Lung (tissue), 12 donors: ENCODE results near the gene NTM. TPM values are rescaled to one million over a fixed set of nuclear protein-coding genes. Genes with fewer than 3 reads are reported as not detected.

Experiments used
- ATAC-seq: fragments of 200-7000 bp; cut with Tn5 transposase; one replicate; pipeline ENCODE4 v1.9.1; 2020; ENCODE audit warnings: moderate number of reproducible peaks; ENCODE audit not compliant: insufficient read depth, low FRiP score
- DNase-seq, 3 donors: peaks; one replicate each; pipeline ENCODE4 v3.0.0-alpha.2; 2013 to 2017
- H3K27ac ChIP-seq, 2 donors: one replicate each; pipeline ENCODE4 v1.5.1; 2013; ENCODE audit warnings: mild to moderate bottlenecking in 2 of 2, moderate library complexity in 2 of 2, control low read depth in 1 of 2, inconsistent platforms in 1 of 2, low read depth in 1 of 2, low read length in 1 of 2
- H3K27me3 ChIP-seq, 3 donors: one replicate each; pipeline ENCODE4 v1.5.1; 2013; ENCODE audit warnings: low read length in 2 of 3; ENCODE audit not compliant: control insufficient read depth in 3 of 3, insufficient read depth in 3 of 3
- H3K36me3 ChIP-seq, 4 donors: one replicate each; pipeline ENCODE4 v1.5.1; 2013; ENCODE audit warnings: low read length in 4 of 4, mild to moderate bottlenecking in 1 of 4, moderate library complexity in 1 of 4; ENCODE audit not compliant: control insufficient read depth in 4 of 4, insufficient read depth in 4 of 4
- H3K4me1 ChIP-seq, 5 donors: one replicate each; pipeline ENCODE4 v1.5.1; 2013; ENCODE audit warnings: low read length in 5 of 5, mild to moderate bottlenecking in 2 of 5, moderate library complexity in 1 of 5; ENCODE audit not compliant: control insufficient read depth in 5 of 5, insufficient read depth in 5 of 5
- H3K4me3 ChIP-seq: one replicate; pipeline ENCODE4 v1.5.1; 2013; ENCODE audit warnings: mild to moderate bottlenecking, control low read depth, moderate library complexity
- H3K9ac ChIP-seq, 2 donors: one replicate each; pipeline ENCODE4 v1.5.1; 2013; ENCODE audit warnings: low read length in 2 of 2, control low read depth in 1 of 2; ENCODE audit not compliant: insufficient read depth in 1 of 2
- H3K9me3 ChIP-seq, 4 donors: one replicate each; pipeline ENCODE4 v1.5.1; 2013; ENCODE audit warnings: low read length in 3 of 4, mild to moderate bottlenecking in 1 of 4, moderate library complexity in 1 of 4; ENCODE audit not compliant: control insufficient read depth in 4 of 4, insufficient read depth in 3 of 4
- CTCF ChIP-seq: IDR thresholded peaks from 2 replicates; pipeline ENCODE4 v1.5.1; 2012; ENCODE audit warnings: mild to moderate bottlenecking; ENCODE audit errors: control extremely low read depth, extremely low read depth
- WGBS, 2 donors: extraction: QIAGEN DNeasy Blood & Tissue Kit; methylation state at CpG; one replicate each; pipeline ENCODE4 v1.1.7; 2013; 5-methylcytosine and 5-hydroxymethylcytosine counted together
- polyA plus RNA-seq, 2 donors: library from polyadenylated mRNA; stranded (reverse); fragments of 200-250 nt; gene quantifications; one replicate each; pipeline ENCODE4 v1.2.1, GENCODE V29; 2013
- total RNA-seq, 2 donors: library from RNA; depleted of rRNA in 1 of 2; stranded (reverse); fragments of >200 nt in 1 of 2; gene quantifications; one replicate each; pipeline ENCODE4 v1.2.1, GENCODE V29; 2014 to 2021
- donor health status: control.
- donor health status: control.
- donor health status: Bipolar disorder and iron deficiency.
- donor health status: healthy.
- donor health status: DM: yes; HTN: yes; CAD: no.

The NTM gene
- total and polyA plus RNA-seq, 4 donors: 0.39 to 30.9 (median 7.2) TPM

GRCh38 chr11:132057266-132057665, 686.9 kb downstream of the NTM start:
- H3K27ac ChIP-seq: no peak overlapping the region

GRCh38 chr11:132058211-132058772, 687.9 kb downstream of the NTM start:
- 53 to 65% methylated on average over 8 of the region's 8 CpGs for WGBS, 2 donors

More at GRCh38 chr11:132057266-132057665, 686.9 kb downstream of the NTM start:
- Histone ChIP-seq H3K9ac (no peak overlapping the region), H3K4me1 (peaks cover 0 to 27% (median 3%) of the 10 kb centered on the region in 5 donors), H3K9me3 (no peaks in the 10 kb centered on the region), H3K4me3 (no peak overlapping the region), H3K27me3 (no peaks in the 10 kb centered on the region), H3K36me3 (no peaks in the 10 kb centered on the region)
- TF ChIP-seq CTCF: no peak
- 53 to 59% methylated on average over 3 of the region's 3 CpGs for whole genome bisulfite sequencing, 2 donors
- ATAC-seq: no peak
- DNase-seq: peak in 2 of 3 donors; percentile 45 to 58

GRCh38 chr11:132060567-132060966, 690.2 kb downstream of the NTM start:
- H3K9ac ChIP-seq: no peak overlapping the region
- H3K27me3 ChIP-seq: no peaks in the 10 kb centered on the region
- DNase-seq: no peak
- H3K36me3 ChIP-seq: no peaks in the 10 kb centered on the region
- H3K27ac ChIP-seq: no peak overlapping the region
- H3K4me3 ChIP-seq: no peak overlapping the region
- H3K9me3 ChIP-seq: no peaks in the 10 kb centered on the region
- WGBS, 2 donors: 82 to 92% methylated on average over 2 of the region's 2 CpGs
- no peak for ATAC-seq
- no peak for TF ChIP-seq CTCF
- H3K4me1 ChIP-seq: peaks cover 0 to 47% (median 2%) of the 10 kb centered on the region in 5 donors

More at GRCh38 chr11:132058211-132058772, 687.9 kb downstream of the NTM start:
- ATAC-seq (peak; percentile 63), DNase-seq (no peak)
- no peak for TF ChIP-seq CTCF
- Histone ChIP-seq H3K27ac (peak overlapping the region in 1 of 2 donors; percentile 25), H3K4me1 (peaks cover 0 to 32% (median 3%) of the 10 kb centered on the region in 5 donors), H3K27me3 (no peaks in the 10 kb centered on the region), H3K9me3 (no peaks in the 10 kb centered on the region), H3K4me3 (no peak overlapping the region), H3K9ac (no peak overlapping the region), H3K36me3 (no peaks in the 10 kb centered on the region)

GRCh38 chr11:132062031-132062430, 691.6 kb downstream of the NTM start:
- ATAC-seq: no peak

More at GRCh38 chr11:132062031-132062430, 691.6 kb downstream of the NTM start:
- Histone ChIP-seq H3K27me3 (no peaks in the 10 kb centered on the region), H3K9ac (no peak overlapping the region), H3K9me3 (peaks cover 0 to 4% (median 1%) of the 10 kb centered on the region in 4 donors), H3K27ac (no peak overlapping the region), H3K36me3 (no peaks in the 10 kb centered on the region), H3K4me1 (peaks cover 0 to 42% (median 2%) of the 10 kb centered on the region in 5 donors), H3K4me3 (no peak overlapping the region)
- DNase-seq: no peak
- no peak for TF ChIP-seq CTCF
- 94% methylated on average over 1 of the region's 1 CpG for WGBS, 2 donors
